ENCODE measurements around the gene PREX1.

The PREX1 gene

DNA sequence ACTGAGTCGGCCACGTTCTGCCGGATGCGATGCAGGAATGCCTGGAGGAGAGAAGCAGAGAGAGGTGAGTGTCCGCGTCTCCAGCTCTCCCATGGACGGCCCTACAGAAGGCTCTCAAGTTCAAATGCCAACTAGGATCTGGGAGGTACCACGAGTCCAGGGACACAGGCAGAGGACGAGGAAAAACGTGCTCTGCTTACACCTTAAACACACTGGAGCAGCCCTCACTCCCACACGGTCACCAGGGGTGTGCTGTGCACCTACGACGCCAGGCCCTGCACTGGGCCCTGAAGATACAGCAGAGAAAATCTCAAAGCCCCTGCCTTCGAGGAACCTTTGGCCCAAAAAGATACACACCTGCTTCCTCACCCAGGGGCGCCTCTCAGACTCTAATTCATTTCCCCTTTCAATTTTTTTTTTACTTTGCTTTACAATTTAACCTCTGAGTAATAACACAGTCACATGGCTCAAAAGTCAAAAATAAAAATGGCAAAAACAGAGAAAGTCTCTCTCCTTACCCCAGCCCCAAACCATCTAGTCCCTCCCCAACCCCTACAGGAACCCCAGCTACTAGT lies 79.9 kb downstream of the PREX1 start:
- no peak for DNase-seq

DNA sequence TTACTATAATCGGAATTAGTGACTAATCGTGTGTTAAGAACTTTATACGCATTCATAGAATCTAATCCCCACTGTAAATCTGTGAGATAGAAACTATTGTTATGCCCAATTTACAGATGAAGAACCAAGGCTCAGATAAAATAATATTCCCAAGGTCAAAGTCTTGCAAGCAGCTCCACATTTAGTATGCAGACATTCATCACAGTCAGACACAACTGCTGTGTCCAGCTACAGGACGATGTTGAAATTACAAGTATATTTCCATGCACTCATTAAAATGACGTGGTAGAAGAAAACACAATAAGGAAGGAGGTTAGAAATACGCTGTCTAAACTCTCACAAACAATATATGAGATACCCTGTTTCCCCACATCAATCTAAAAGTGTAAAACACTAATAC lies 82.5 kb downstream of the PREX1 start:
- no peak for DNase-seq

DNA sequence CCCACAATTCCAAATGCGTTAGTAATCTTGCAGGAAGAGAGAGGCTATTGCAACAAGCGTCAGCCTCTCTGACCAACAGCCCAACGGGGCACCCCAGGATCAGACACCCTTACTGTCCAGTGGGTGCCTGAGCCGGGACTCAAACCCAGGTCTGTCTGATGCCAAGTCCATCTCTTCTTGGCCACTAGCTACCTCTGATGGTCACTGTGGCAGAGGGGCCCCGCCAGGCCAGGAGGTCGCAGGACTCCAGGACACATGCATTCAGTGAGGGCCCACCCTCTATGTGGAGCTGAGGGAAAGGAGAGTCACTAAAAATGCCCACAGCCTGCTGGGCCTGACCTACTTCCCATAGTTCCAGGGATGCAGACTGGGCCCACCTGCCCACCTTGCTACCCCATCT lies 83.3 kb downstream of the PREX1 start:
- DNase-seq = no peak

DNA sequence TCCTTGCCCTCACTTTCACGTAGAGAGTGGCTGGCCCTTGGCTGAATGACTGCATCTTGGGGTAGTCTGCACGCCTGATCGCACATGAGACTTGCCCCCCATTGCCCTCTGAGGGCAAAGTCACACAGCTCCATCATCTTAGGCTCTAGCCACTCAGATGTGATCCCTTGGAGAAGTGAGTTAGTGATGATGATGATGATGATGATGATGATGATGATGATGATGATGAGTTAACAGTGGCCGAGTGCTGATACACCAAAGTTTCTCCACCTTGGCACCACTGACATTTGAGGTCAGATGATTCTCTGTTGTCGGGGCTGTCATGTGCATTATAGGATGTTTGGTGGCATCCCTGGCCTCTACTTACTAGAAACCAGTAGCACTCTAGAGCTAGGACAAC lies 84.0 kb downstream of the PREX1 start:
- no peak for DNase-seq

DNA sequence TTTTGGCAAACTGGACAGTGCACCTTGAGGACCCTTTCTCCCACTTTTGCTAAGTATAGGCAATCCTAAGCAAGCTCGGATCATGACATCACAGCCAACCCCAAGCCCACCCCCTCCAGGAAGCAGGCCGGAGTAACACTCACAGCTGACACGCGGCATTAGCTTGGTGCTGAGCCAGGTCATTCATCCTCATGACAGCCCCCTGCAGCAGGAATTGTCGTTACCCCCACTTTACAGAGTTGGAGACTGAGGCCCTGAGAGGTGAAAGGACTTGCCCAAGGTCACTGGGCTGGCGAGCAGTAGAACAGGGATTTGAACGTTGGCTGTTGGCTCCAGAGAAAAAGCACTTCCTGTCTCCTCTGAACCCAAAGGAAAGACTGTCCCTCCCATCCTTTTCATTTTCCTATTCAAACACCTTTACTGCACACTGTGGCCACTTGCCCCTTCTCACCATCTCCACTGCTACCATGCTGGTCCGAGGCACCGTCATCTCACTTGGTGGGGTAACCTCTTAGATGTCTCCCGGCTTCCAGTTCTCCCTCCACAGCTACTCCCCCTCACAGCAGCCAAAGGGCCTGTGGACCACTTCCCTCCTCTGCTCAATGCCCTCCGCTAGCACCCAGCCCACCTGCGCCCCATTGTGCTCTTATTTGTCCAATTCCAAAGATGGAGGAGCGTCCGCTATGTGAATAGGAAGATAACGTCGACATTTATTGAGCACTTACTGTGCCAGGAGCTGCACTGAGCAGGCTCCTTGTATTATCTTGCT lies 84.7 kb downstream of the PREX1 start:
- no peak for DNase-seq

DNA sequence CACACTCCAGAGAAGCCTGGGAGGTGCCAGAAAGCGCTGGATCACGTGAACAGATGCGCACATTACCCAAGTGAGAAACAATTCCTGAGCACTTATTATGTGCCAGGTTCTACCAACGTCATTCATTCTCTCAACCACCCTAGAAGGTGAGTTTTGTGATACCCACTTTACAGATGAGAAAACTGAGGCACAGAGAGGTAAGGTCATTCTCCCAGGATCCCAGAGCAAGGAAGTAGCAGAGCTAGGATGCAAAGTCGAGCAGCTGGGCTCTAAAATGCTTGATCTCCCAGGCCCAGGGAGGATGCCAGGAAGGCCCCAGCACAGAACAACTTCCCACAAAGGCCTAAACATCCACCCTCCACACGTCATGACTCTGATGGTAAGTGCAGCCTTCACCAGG lies 85.6 kb downstream of the PREX1 start:
- no peak for DNase-seq

DNA sequence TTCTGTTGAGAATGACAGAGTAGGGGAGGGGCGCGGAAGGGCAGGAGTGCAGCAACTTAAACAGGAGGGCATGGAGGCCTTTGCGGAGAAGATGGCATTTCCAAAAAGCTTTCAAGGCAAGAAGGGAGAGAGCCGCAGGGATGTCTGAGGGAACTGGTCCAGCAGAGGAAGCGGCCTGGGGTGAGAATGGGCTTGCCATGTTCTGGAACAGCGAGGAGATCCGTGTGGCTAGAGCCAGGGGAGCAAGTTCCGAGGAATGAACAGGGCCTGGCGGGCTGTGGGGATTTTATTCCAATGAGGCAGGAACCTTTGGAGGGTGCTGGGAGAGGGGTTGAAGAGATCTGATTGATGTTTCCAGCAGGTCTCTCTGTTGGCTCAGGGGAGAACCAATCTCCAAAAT lies 86.1 kb downstream of the PREX1 start:
- DNase-seq = no peak

DNA sequence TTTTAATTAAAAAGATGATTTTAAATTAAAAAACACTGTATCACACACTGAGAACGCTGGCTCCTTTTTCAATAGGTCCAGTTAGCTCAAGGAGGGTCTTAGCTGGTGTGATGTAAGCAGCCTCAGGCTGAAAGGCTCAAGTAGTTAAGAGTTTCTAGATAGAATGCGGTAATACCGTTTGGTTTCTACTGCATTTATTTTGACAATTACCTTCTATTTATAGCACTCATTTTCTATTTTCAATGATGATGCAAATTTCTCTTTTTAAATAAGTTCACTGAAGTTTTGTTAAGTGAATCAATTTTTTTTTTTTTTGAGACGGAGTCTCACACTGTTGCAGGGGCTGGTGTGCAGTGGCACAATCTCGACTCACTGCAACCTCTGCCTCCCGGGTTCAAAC lies 87.1 kb downstream of the PREX1 start:
- no peak for DNase-seq

DNA sequence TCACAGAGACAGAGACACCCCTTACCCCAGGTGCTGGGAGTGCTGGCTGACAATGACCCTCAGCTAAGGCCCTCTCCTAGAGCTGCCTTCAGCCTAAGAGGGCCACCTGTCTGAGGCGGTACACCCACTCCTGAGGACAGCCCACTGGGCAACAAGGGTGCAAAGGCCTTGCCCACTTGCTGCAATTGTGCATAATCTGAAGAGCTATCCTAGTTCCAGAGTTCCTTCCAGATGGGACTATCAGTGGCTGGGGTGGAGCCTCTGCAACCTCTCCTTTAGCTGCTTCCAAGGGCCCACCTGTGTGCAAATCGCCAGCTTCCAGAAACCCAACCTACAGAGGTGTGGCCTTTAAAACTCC lies 87.5 kb downstream of the PREX1 start:
- no peak for DNase-seq

DNA sequence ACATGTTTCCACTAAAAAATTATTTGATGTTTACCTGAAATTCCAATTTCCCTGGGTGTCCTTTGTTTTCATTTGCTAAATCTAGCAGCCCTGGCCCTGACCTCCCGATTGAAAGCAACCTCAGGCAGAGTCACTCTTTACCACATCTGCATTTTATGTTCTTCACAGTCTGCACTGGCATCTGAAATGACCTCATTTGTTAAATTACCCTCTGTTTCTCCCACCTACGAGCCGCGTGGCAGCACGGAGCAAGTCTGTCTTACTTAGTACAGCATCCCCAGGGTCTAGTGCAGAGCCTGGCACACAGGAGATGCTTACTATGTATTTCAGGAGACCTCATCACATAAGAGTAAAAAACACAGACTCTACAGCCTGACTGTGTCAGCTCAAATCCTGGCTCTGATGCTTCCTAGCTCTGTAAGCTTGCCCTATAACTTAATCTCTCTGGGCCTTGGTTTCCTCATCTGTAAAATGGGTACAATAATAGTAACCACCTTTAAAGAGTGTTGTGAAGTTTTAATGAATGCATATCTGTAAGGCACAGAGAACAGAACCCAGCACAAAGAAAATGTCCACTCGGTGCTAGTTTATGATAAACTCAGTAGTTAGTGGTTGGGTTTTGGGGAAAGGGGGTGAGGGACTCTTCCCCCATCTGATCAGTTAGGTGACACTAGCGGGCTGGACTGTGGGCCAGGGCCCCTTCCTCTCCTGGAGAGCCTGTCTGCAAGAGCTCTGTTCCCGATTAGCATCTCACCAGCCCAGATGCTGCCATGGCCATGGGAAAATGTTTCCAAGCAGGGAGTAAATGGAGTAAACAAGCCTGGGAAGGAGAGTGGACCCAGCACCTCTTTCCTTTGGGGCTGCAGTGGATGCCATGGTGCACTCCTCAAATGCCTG lies 88.2 kb downstream of the PREX1 start:
- DNase-seq = no peak

DNA sequence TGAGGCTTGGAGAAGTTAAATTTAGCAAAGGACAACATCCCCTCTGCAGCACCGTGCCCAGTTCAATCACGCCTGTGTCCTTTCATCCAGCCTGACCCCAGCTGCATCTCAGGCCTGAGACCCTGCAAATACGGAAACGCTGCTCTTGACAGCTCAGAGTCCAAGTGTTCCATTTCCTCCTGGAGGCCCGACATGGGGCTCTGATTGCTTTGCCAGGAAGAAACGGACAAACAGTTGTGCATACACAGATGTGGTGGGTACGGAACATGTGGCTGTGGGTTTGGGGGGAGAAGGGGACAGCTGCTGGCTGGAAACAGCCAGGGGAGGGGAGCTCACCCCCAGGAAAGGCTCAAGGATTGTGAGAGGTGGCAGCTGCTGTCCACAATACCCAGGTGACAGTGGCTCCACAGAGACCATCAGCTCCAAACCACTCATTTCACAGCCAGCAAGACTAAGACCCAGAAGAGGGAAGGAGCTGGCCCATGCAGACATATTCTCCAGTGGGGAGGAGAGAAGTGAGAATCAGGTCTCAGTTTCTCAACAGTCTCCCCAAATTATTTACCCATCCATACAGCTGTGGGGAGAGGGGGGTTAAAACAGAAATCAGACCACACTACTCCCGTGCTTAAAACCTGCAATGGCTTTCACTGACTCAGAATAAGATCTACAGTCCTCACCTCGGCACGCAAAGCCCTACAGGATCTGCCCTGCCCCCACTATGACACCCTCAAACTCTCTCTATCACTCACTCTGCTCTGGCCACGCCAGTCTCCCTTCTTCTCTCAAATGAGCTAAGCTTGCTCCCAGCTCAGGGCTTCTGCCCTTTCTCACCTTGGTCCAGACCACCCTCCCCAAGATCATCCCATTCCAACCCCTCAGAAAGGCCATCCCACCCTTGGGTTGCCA lies 89.1 kb downstream of the PREX1 start:
- peak in 2 of 4 experiments; percentile 50 to 57 for DNase-seq

DNA sequence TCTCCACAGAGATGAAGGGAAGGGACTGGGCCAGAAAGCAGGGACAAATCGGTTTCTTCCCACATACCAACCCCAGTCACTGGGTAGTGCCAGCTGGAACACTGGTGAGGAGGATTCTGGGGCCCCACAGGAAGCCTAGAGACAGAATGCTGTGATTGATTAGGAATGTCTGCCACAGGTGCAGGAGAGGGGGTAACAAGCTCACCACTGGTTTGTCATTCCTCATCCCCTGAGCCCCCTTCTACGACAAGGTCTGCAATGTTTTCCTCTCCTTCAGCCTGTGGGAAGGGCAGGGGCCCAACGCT lies 89.8 kb downstream of the PREX1 start:
- no peak for DNase-seq

DNA sequence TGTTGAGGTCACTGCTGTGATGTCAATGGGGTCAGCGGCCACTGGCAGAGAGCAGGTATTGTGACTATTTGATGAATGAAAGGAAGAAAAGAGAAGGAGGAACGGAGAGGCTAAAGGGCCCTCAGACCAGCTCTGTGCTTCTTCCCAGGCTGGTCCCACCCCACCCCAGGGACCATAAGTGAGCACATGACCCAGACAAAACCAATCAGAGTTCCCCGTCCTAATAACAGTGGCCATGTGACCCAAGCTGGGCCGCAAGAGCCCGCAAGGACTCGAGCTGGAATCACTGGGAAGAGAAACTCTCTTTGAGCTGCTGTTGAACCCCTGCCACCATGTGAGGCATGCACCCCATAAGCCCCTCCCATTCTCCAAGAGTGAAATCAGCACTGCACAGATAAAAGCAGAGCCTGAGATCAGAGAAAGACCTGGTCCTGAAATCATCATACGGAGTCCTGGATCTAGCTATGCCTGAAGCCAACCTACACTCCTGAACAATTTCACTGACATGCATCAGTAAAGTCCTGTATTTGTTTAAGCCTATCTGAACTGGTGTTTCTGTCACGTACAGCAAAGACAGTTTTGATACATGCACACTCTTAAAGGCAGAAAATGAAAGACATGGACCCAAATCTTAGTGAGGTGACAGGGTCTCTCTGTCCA lies 90.2 kb downstream of the PREX1 start:
- no peak for DNase-seq

DNA sequence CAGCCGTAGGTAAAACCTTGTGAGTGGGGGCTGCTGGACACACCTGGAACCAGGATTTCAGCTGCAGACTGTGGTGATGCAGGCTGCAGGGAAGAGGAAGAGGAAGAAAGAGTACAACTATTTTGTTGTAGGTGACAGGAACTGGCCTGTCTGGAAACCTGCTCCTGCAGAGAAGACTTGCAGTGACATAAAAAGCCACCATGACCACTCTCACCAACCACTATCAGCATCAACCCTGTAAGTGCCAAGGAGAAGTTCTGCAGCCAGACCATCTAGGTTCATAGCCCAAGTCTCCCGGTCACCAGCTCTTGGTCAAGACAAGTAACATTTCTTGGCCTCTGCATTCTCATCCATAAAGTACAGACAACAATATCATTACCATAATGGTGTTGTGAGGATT lies 91.2 kb downstream of the PREX1 start:
- no peak for DNase-seq

DNA sequence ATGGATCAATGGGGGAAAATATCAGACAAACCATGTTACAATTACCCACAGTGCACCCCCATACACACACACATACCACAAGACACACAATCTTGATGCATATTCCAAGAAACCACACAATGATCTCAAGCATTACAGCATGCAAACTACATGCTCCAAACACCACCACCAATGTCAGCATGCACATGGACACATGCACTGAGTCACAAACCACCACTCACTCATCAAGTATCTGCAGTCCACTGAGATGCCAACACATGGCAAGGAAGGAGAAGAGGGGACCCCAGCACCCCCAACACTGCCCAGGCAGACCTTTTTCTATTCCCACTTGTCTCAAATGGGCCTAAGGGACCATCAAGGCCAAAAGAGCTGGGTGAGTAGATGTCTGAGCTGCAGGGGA lies 91.6 kb downstream of the PREX1 start:
- no peak for DNase-seq

DNA sequence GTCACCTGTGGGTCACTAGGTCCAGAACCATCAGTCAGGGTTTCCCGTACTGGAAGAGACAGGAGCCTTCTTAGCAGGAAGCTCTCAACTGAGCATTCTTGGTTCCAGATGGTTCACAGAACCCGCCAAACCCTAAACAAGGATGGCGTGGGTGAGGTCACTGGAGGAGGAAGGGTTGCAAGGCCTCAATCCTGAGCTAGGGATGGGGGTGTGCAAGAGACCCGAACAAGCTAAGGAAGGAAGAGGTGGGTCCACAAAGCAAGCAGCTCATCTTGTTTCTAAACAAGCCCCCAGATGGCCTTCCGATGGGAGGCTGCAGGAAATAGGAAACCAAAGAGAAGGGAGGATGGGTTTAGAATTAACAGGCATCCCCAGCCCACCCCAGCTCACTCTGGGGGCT lies 92.7 kb downstream of the PREX1 start:
- no peak for DNase-seq

DNA sequence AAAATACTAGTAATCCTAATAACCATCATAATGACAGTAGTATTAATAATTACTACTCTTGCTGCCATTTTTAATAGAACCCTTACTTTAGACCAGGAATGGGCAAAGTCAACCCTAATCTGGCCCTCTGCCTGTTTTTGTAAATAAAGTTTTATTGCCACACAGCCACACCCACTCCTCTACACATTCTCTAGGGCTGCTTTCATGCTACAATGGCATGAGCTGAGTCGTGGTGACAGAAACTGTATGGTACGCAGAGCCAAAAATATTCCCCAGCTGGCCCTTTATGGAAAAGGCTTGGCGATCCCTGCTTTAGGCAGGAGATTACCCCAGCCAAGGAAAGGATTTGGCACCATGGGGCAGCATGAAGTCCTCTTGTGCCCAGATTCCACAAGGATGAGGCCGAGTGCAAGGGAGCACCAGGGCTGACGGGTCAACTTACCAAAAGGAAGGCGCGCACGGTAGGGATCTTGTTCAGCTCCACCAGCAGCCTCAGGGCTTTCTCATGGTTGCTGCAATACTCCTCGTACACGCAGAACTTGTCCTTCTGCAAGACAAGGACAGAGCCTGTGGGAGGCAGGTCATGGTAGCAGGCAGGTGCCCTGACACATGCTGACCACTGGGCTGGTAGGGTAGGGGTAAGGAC lies 93.6 kb downstream of the PREX1 start:
- DNase-seq = no peak

DNA sequence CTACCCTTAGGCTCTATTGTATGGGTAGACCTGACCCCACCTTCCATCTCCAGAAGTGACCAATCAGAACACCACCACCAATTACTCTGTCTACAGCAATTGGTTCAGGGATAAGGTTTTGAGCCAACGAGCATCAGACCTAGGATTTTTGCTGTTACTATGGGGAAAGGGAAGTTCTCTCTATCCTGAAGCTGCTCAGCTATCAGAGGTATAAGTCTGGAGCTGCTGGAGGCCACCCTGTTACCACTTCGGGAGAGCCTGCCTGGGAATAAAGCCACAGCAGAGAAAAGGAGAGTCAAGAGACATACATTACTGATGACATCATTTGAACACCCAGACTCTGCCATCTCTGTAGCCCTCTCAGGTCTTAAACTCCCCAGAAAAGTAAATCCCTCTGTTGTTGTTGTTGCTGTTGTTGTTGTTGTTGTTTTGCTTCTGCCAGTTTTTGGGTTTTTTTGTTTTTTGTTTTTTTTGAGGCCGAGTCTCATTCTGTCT lies 94.5 kb downstream of the PREX1 start:
- no peak for DNase-seq

DNA sequence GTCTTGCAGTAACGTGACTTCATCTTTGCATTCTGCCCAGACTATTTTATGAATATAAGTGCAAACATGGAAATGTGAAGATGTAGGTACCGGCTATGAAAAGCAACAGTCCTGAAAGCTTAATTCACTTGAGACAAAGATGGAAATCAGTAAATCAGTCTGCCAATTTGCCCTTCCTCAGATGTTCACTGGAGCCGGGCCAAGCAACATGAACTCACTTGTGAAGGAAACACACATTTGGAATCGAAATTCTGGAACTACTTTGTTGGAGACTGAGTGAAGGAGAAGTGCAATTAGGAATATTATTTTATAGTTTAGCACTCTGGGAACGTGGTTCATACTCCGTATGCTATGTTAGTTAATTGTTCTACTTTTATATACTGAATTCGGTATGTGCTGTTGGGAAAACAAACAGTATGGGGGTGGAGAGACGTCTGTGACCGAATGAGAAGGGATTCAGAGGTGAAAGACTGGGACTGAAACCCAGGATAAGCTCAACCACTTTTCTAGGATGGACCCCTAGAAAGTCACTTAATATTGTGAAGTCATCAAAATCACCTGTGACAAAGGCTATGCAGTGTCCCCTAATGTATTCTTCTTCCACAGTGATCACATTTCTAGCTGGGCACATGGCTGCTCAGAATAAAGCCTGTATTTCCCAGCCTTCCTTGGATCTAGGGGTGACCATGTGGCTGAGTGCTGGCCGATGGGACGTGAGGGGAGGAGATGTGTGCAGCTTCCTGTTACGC lies 95.5 kb downstream of the PREX1 start:
- no peak for DNase-seq

DNA sequence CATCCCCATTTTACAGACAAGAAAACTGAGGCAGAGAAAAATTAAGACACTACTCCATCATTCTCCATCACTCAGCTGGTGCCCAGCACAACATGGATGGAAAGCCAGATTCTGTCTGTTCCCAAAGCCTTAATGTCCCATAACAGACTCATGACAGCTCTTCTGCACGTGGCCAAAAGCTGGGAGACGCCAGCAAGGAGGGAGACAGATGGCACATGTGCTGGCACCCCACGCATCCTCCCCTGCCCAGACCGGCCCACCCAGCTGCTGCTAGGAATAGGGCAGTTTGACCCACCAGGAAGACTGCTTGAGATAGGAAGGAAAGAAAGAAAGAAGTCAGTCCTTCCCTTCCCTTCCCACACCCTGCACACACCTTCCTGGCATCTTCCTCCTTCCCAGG lies 96.3 kb downstream of the PREX1 start:
- no peak for DNase-seq

DNA sequence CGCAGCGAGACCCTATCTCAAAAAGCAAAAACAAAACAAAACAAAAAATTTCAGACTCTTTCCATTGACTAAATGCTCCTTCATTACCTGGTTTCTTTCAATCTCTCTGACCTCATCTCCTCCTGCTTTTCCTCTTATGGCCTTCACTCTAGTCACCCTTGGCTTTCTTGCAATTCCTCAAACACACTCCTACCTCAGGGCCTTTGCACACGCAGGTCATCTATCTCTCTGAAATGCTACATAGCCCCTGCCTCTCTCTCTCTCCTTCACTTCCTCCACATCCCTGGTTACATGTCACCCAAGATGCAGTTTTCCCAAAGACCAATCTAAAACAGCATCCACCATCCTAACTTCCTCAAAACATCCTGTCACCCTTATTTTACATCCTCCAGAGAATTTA lies 96.8 kb downstream of the PREX1 start:
- no peak for DNase-seq
